ENCODE measurements around the gene WWC2. TPM values are rescaled to one million over a fixed set of nuclear protein-coding genes. Genes with fewer than 3 reads are reported as not detected.

Gene WWC2
- total RNA-seq, 1 experiment from 2014 or later, result 80.3 TPM

DNA sequence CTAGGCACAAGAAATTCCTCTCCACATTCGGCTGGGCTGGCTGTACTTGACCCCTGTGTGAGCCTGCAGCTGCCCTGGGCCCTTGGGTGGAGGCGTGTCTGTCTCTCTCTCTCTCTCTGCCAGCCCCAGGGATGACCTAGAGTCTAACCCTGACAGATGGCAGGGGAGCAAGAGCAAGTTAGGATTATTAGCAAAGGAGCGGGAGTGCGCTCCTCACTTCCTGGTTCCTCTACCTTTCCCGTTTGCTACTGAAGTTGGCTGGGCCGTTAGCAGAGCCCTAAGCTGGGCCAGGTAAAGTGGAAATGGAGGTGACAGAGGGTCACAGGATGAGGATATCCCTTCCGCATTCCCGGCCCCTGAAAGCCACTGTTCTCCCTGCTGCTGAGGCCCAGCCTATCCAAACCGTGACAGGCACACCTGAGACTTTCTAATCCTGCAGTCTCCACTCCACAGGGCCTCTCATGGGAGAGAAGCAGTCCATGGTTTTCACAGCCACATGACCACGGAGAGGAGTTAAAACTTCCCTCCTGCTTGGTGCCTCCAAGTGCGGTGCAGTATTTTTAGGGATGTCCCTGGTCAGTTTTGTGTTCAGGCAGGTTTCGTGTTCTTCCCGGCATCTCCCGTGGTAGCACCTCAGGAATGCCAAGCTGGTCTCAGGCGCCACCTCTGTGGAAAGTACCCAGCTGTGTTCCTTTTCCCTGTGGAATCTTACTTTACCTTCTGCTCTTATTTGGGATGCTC lies 141.7 kb downstream of the WWC2 start:
- BruUV-seq (replicated peaks), result no TSS peak
- Histone ChIP-seq H3K4me3 (ENCODE audit: low read depth in 2 of 2, low read length in 2 of 2) (no peak overlapping the region), H3K27ac (ENCODE audit: low read length) (peak overlapping the region; percentile 89), H3K4me1 (ENCODE audit: control insufficient read depth, insufficient read depth, low read length) (peaks cover 34% of the 10 kb centered on the region), H3K9me3 (ENCODE audit: control insufficient read depth, insufficient read depth, low read depth, low read length) (no peaks in the 10 kb centered on the region), H3K36me3 (ENCODE audit: control insufficient read depth, insufficient read depth, low read length) (peaks cover 3% of the 10 kb centered on the region; the same call in 1 of the 2 replicates), H3K27me3 (ENCODE audit: control insufficient read depth, insufficient read depth, low read length) (no peaks in the 10 kb centered on the region)
- ChIA-PET CTCF (interaction anchor here (0.7 kb wide), 1 partner anchor 156 kb away, joined by 3 read pairs; no protein-coding TSS in a partner anchor), POLR2A (no interaction called here)
- peak; percentile 70 for ATAC-seq
- in situ Hi-C loops (cut with HindIII; ENCODE audit: low pct_unique_long_range_greater_than_20kb, low sequenced_read_pairs), result no loop called here
- intact Hi-C loops (cut with micrococcal nuclease; ENCODE audit: unreplicated experiment), result no loop called here
- TF ChIP-seq, protein P1, sequence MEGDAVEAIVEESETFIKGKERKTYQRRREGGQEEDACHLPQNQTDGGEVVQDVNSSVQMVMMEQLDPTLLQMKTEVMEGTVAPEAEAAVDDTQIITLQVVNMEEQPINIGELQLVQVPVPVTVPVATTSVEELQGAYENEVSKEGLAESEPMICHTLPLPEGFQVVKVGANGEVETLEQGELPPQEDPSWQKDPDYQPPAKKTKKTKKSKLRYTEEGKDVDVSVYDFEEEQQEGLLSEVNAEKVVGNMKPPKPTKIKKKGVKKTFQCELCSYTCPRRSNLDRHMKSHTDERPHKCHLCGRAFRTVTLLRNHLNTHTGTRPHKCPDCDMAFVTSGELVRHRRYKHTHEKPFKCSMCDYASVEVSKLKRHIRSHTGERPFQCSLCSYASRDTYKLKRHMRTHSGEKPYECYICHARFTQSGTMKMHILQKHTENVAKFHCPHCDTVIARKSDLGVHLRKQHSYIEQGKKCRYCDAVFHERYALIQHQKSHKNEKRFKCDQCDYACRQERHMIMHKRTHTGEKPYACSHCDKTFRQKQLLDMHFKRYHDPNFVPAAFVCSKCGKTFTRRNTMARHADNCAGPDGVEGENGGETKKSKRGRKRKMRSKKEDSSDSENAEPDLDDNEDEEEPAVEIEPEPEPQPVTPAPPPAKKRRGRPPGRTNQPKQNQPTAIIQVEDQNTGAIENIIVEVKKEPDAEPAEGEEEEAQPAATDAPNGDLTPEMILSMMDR (IDR thresholded peaks at IDR 0.05), result no peak
- TF ChIP-seq SIN3A (IDR thresholded peaks at IDR 0.05; ENCODE audit: borderline replicate concordance, insufficient read depth, low read depth, low read length) (no peak), POLR2AphosphoS5 (IDR thresholded peaks at IDR 0.05; ENCODE audit: low read depth, low read length) (no peak), TCF7L2 (IDR thresholded peaks at IDR 0.05; ENCODE audit: low read depth, low read length) (no peak)
- TF ChIP-seq, protein P2, sequence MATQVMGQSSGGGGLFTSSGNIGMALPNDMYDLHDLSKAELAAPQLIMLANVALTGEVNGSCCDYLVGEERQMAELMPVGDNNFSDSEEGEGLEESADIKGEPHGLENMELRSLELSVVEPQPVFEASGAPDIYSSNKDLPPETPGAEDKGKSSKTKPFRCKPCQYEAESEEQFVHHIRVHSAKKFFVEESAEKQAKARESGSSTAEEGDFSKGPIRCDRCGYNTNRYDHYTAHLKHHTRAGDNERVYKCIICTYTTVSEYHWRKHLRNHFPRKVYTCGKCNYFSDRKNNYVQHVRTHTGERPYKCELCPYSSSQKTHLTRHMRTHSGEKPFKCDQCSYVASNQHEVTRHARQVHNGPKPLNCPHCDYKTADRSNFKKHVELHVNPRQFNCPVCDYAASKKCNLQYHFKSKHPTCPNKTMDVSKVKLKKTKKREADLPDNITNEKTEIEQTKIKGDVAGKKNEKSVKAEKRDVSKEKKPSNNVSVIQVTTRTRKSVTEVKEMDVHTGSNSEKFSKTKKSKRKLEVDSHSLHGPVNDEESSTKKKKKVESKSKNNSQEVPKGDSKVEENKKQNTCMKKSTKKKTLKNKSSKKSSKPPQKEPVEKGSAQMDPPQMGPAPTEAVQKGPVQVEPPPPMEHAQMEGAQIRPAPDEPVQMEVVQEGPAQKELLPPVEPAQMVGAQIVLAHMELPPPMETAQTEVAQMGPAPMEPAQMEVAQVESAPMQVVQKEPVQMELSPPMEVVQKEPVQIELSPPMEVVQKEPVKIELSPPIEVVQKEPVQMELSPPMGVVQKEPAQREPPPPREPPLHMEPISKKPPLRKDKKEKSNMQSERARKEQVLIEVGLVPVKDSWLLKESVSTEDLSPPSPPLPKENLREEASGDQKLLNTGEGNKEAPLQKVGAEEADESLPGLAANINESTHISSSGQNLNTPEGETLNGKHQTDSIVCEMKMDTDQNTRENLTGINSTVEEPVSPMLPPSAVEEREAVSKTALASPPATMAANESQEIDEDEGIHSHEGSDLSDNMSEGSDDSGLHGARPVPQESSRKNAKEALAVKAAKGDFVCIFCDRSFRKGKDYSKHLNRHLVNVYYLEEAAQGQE (IDR thresholded peaks at IDR 0.05; ENCODE audit: insufficient read depth in 1 of 2, low read depth in 2 of 2, low read length in 1 of 2), result no peak
- DNase-seq (ENCODE audit: low read depth, low spot score), result no peak

DNA sequence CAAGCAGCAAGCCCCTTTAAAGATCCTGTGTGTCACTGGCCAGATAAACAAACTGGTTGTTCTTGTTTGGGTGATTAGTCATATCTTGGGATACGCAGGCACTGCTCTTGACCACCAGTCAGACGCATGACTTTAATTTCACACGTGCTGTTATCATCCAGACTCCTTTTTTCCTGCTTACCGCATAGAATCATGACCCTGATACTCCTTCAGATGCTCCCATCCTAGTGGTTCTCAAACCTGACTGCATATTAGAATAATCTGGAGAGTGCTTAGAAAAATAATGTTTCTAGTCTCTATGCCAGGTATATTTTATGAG lies 142.2 kb downstream of the WWC2 start:
- intact Hi-C loops (cut with micrococcal nuclease; ENCODE audit: unreplicated experiment), result no loop called here
- CTCF ChIA-PET, result no interaction called here
- POLR2A ChIA-PET, result no interaction called here
- H3K36me3 ChIP-seq (ENCODE audit: control insufficient read depth, insufficient read depth, low read length), result peaks cover 3% of the 10 kb centered on the region; the same call in 1 of the 2 replicates
- peaks cover 34% of the 10 kb centered on the region for H3K4me1 ChIP-seq (ENCODE audit: control insufficient read depth, insufficient read depth, low read length)
- ATAC-seq, result peak; percentile 79
- no TSS peak for BruUV-seq (replicated peaks)
- peak overlapping the region; percentile 89 for H3K27ac ChIP-seq (ENCODE audit: low read length)
- H3K27me3 ChIP-seq (ENCODE audit: control insufficient read depth, insufficient read depth, low read length), result no peaks in the 10 kb centered on the region
- no peak for DNase-seq (ENCODE audit: low read depth, low spot score)
- no peaks in the 10 kb centered on the region for H3K9me3 ChIP-seq (ENCODE audit: control insufficient read depth, insufficient read depth, low read depth, low read length)
- in situ Hi-C loops (cut with HindIII; ENCODE audit: low pct_unique_long_range_greater_than_20kb, low sequenced_read_pairs), result no loop called here
- no peak overlapping the region for H3K4me3 ChIP-seq (ENCODE audit: low read depth in 2 of 2, low read length in 2 of 2)
- TF ChIP-seq SIN3A (IDR thresholded peaks at IDR 0.05; ENCODE audit: borderline replicate concordance, insufficient read depth, low read depth, low read length) (no peak), TCF7L2 (IDR thresholded peaks at IDR 0.05; ENCODE audit: low read depth, low read length) (no peak)
- TF ChIP-seq, protein P1 (IDR thresholded peaks at IDR 0.05), result no peak
